ENCODE results near the gene MRPL54.
"Not testable (repeated sequence)": the region's sequence is repeated elsewhere in the genome, so short reads cannot be mapped to it uniquely, and the experiment has no call there.

MRPL54 gene

GRCh38 chr19:3809881-3810707 lies 47.6 kb downstream of the MRPL54 start:
- TF ChIP-seq CTCF (IDR thresholded peaks at IDR 0.05; ENCODE audit: low read length, missing control alignments) = no peak
- DNase-seq (ENCODE audit: low read depth) = no peak
- H3K4me3 ChIP-seq (replicated peaks; ENCODE audit: low read depth, low read length) = no peak overlapping the region

GRCh38 chr19:3810708-3811355 lies 48.4 kb downstream of the MRPL54 start:
- DNase-seq (ENCODE audit: low read depth) = no peak
- H3K4me3 ChIP-seq (replicated peaks; ENCODE audit: low read depth, low read length) = no peak overlapping the region
- no peak for TF ChIP-seq CTCF (IDR thresholded peaks at IDR 0.05; ENCODE audit: low read length, missing control alignments)

GRCh38 chr19:3813473-3814392 lies 51.3 kb downstream of the MRPL54 start:
- H3K4me3 ChIP-seq (replicated peaks; ENCODE audit: low read depth, low read length) = no peak overlapping the region
- TF ChIP-seq CTCF (IDR thresholded peaks at IDR 0.05; ENCODE audit: low read length, missing control alignments) = no peak
- DNase-seq (ENCODE audit: low read depth) = no peak

GRCh38 chr19:3814648-3815047 lies 52.2 kb downstream of the MRPL54 start:
- no peak overlapping the region for H3K4me3 ChIP-seq (replicated peaks; ENCODE audit: low read depth, low read length)
- DNase-seq (ENCODE audit: low read depth) = no peak
- TF ChIP-seq CTCF (IDR thresholded peaks at IDR 0.05; ENCODE audit: low read length, missing control alignments) = no peak

- H3K4me3 ChIP-seq (replicated peaks; ENCODE audit: low read depth, low read length); DNase-seq (ENCODE audit: low read depth): not testable (repeated sequence)
Observed at GRCh38 chr19:3816148-3816547, 53.7 kb downstream of the MRPL54 start.

GRCh38 chr19:3816566-3817218 lies 54.2 kb downstream of the MRPL54 start:
- no peak overlapping the region for H3K4me3 ChIP-seq (replicated peaks; ENCODE audit: low read depth, low read length)
- no peak for DNase-seq (ENCODE audit: low read depth)
- TF ChIP-seq CTCF (IDR thresholded peaks at IDR 0.05; ENCODE audit: low read length, missing control alignments) = no peak
